ENCODE results near the gene CNTN3.

Gene CNTN3

DNA sequence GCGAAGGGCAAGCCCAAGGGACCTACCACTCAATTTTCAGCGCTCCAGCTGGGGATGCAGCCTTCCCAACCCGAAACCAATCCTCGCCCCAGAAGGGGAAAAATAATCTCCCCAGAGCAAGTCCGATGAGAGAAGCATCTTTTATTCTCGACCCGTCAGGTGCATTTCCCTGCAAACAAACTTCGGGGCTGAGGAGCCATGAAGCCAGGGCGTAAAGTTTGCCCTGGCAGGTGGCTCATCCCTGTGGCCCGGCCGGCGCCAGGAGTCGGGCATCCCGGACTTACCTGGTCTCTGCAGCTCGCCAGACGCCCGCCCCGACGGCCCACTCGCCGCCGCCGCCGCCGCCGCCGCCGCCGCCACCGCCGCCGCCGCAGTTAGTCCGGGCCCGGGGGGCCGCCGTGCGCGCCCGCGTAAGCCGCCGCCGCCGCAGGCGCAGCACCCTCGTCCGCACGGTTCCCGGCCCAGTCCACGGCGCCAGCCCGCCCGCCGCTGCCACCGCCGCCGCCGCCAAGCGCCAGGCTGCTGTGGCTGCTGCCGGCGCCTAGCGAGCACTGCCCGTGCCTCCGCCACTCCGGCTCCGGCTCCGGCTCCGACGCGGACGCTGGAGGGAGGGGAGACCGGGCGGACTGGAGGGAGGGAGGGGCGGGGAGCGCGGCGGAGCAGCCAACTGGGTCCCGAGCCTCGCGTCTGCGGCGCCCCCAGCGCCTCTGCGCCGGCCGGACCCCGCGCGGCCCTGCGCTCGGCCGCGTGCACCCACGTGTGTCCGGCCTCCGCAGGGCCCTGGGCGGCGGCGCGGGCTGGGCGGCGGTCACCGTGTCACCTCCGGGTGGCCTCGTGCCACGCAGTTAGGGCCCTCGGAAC is at the start of gene CNTN3:
Gene CNTN3, minus strand, starts transcription at position 553 of the 861 bp plus-strand sequence. CDS start 93,547 bp downstream, outside the sequence.
- Histone ChIP-seq H3K9me3 (ENCODE audit: low read length) (no peaks in the 10 kb centered on the region), H2AFZ (ENCODE audit: low read depth, low read length) (peak within 1 kb of the TSS; percentile 92), H3K36me3 (ENCODE audit: insufficient read depth, low read length) (no peaks in the 10 kb centered on the region), H3K4me1 (ENCODE audit: insufficient read depth, low read length) (peaks cover 17% of the 10 kb centered on the region), H3K4me3 (ENCODE audit: low read length) (peak within 1 kb of the TSS; percentile 61), H3K27me3 (ENCODE audit: insufficient read depth, low read length) (no peaks in the 10 kb centered on the region)

GRCh38 chr3:74663178-74663577 is 48.7 kb upstream of the CNTN3 start:
- no peaks in the 10 kb centered on the region for H3K4me1 ChIP-seq (ENCODE audit: insufficient read depth, low read length)
- H3K27me3 ChIP-seq (ENCODE audit: insufficient read depth, low read length), result no peaks in the 10 kb centered on the region
- H3K36me3 ChIP-seq (ENCODE audit: insufficient read depth, low read length), result no peaks in the 10 kb centered on the region
- no peak overlapping the region for H2AFZ ChIP-seq (ENCODE audit: low read depth, low read length)
- no peaks in the 10 kb centered on the region for H3K9me3 ChIP-seq (ENCODE audit: low read length)
- no peak overlapping the region for H3K4me3 ChIP-seq (ENCODE audit: low read length)

DNA sequence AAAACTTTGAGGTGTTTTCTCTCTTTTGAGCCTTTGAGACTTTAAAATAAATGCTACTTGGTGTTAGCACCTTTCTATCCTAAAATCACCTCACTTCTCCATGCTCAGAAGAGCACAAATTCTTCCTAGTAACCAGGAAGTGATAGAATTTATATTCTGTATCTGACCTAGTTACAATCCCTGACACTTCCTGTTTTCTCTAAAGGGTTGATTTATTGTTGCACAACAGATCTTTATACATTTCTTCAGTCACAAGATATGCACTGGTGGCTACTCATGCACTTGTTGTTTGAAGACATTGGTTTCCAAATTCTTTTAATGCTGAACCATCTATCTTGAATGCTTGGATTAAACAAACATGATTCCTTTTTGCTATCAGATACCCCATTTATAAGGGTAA is 47.2 kb upstream of the CNTN3 start:
- no peaks in the 10 kb centered on the region for H3K9me3 ChIP-seq (ENCODE audit: low read length)
- H3K4me3 ChIP-seq (ENCODE audit: low read length), result no peak overlapping the region
- no peaks in the 10 kb centered on the region for H3K36me3 ChIP-seq (ENCODE audit: insufficient read depth, low read length)
- H3K4me1 ChIP-seq (ENCODE audit: insufficient read depth, low read length), result no peaks in the 10 kb centered on the region
- H2AFZ ChIP-seq (ENCODE audit: low read depth, low read length), result peak overlapping the region; percentile 26
- no peaks in the 10 kb centered on the region for H3K27me3 ChIP-seq (ENCODE audit: insufficient read depth, low read length)

GRCh38 chr3:74651885-74652284 is 37.4 kb upstream of the CNTN3 start:
- H3K36me3 ChIP-seq (ENCODE audit: insufficient read depth, low read length), result no peaks in the 10 kb centered on the region
- H3K9me3 ChIP-seq (ENCODE audit: low read length), result no peaks in the 10 kb centered on the region

DNA sequence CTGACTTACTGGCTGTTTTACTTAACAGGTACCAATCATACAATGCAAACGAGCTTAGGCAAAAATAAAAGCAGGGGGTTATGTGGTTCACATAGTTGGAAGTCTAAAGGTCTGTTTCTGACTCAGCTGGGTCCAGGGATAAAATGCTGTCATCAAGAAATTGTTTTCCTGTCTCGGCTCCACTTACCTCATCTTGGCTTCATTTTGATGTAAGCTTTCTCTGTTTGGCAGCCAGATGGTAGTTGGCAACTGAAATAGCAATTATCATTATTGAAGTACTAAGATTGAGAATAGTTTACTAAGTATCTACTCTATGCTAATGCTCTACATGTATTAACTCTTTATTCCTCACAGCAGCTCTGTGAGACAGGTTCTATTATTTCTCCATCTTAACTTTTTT is 36.8 kb upstream of the CNTN3 start:
- no peak overlapping the region for H3K4me3 ChIP-seq (ENCODE audit: low read length)
- no peaks in the 10 kb centered on the region for H3K4me1 ChIP-seq (ENCODE audit: insufficient read depth, low read length)
- no peaks in the 10 kb centered on the region for H3K36me3 ChIP-seq (ENCODE audit: insufficient read depth, low read length)
- no peaks in the 10 kb centered on the region for H3K27me3 ChIP-seq (ENCODE audit: insufficient read depth, low read length)
- no peaks in the 10 kb centered on the region for H3K9me3 ChIP-seq (ENCODE audit: low read length)
- no peak overlapping the region for H2AFZ ChIP-seq (ENCODE audit: low read depth, low read length)

More at GRCh38 chr3:74651885-74652284, 37.4 kb upstream of the CNTN3 start:
- H3K4me3 ChIP-seq (ENCODE audit: low read length), result no peak overlapping the region
- H3K4me1 ChIP-seq (ENCODE audit: insufficient read depth, low read length), result no peaks in the 10 kb centered on the region
- no peak overlapping the region for H2AFZ ChIP-seq (ENCODE audit: low read depth, low read length)
- H3K27me3 ChIP-seq (ENCODE audit: insufficient read depth, low read length), result no peaks in the 10 kb centered on the region

DNA sequence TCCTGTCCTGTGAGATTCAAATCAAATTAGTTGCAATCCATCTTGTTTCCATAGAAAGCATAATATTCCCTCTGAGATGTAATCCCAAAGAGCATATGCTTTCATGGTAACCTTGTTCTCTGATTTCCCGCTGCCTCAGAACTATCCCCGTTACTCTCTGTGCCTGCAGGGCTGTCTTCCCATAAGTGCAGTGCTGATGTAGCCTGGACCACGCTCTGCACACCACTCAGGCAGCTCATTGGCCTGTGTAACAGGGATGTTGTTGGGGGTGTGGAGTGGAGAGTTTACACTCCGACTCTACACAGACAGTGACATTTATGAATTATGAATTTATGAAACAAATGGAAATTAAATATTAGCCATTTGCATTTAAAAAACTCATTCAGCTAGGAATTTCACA is 33.6 kb upstream of the CNTN3 start:
- no peaks in the 10 kb centered on the region for H3K9me3 ChIP-seq (ENCODE audit: low read length)
- H3K27me3 ChIP-seq (ENCODE audit: insufficient read depth, low read length), result no peaks in the 10 kb centered on the region
- no peaks in the 10 kb centered on the region for H3K4me1 ChIP-seq (ENCODE audit: insufficient read depth, low read length)
- H2AFZ ChIP-seq (ENCODE audit: low read depth, low read length), result no peak overlapping the region
- H3K4me3 ChIP-seq (ENCODE audit: low read length), result no peak overlapping the region
- no peaks in the 10 kb centered on the region for H3K36me3 ChIP-seq (ENCODE audit: insufficient read depth, low read length)

DNA sequence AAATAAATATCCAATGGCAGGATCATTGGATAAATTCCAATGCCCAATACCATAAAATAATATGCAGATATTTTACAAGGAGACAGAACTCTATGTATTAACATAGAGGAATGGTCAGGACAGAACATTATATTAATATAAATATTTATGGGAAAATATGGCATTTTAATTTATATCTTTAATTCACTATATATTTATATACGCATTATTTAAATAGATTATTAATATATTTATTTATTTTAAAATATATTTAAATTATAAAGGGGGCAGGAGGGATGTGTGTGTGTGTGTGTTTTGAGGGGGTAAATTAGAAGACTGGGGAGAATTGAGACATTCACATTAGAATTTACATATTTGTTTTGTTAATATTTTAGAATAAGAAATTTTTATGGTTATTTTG is 31.6 kb upstream of the CNTN3 start:
- Histone ChIP-seq H3K36me3 (ENCODE audit: insufficient read depth, low read length) (no peaks in the 10 kb centered on the region), H3K4me1 (ENCODE audit: insufficient read depth, low read length) (no peaks in the 10 kb centered on the region), H3K27me3 (ENCODE audit: insufficient read depth, low read length) (no peaks in the 10 kb centered on the region), H2AFZ (ENCODE audit: low read depth, low read length) (no peak overlapping the region), H3K9me3 (ENCODE audit: low read length) (no peaks in the 10 kb centered on the region), H3K4me3 (ENCODE audit: low read length) (no peak overlapping the region)

GRCh38 chr3:74643636-74644035 is 29.2 kb upstream of the CNTN3 start:
- Histone ChIP-seq H3K27me3 (ENCODE audit: insufficient read depth, low read length) (no peaks in the 10 kb centered on the region), H3K4me3 (ENCODE audit: low read length) (no peak overlapping the region), H3K36me3 (ENCODE audit: insufficient read depth, low read length) (no peaks in the 10 kb centered on the region), H2AFZ (ENCODE audit: low read depth, low read length) (peak overlapping the region; percentile 43), H3K9me3 (ENCODE audit: low read length) (no peaks in the 10 kb centered on the region), H3K4me1 (ENCODE audit: insufficient read depth, low read length) (no peaks in the 10 kb centered on the region)

GRCh38 chr3:74642876-74643275 is 28.4 kb upstream of the CNTN3 start:
- Histone ChIP-seq H3K36me3 (ENCODE audit: insufficient read depth, low read length) (no peaks in the 10 kb centered on the region), H3K27me3 (ENCODE audit: insufficient read depth, low read length) (no peaks in the 10 kb centered on the region)

DNA sequence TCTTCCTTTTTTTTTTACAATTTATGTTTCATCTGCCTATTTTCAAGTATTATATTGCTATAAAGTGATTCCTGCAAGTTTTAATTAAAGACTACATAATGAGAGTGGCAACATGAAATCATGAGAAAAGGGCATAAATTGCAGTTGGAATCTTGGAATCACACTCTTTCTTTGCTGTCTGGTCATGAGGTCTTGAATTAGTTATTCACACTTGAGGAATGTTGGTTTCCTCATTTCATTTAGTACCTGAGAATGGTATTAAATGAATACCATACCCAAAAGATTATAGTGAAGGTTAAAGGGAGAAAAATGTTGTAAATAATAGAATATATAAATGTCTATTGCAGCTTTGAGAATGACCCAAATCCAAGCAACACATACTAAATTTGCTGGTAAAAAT is 25.8 kb upstream of the CNTN3 start:
- H3K4me1 ChIP-seq (ENCODE audit: insufficient read depth, low read length), result no peaks in the 10 kb centered on the region
- no peaks in the 10 kb centered on the region for H3K9me3 ChIP-seq (ENCODE audit: low read length)
- no peak overlapping the region for H2AFZ ChIP-seq (ENCODE audit: low read depth, low read length)
- H3K4me3 ChIP-seq (ENCODE audit: low read length), result no peak overlapping the region
- H3K27me3 ChIP-seq (ENCODE audit: insufficient read depth, low read length), result no peaks in the 10 kb centered on the region
- H3K36me3 ChIP-seq (ENCODE audit: insufficient read depth, low read length), result no peaks in the 10 kb centered on the region

More at GRCh38 chr3:74642876-74643275, 28.4 kb upstream of the CNTN3 start:
- H3K4me3 ChIP-seq (ENCODE audit: low read length), result no peak overlapping the region
- H3K4me1 ChIP-seq (ENCODE audit: insufficient read depth, low read length), result no peaks in the 10 kb centered on the region
- H2AFZ ChIP-seq (ENCODE audit: low read depth, low read length), result no peak overlapping the region
- H3K9me3 ChIP-seq (ENCODE audit: low read length), result no peaks in the 10 kb centered on the region

DNA sequence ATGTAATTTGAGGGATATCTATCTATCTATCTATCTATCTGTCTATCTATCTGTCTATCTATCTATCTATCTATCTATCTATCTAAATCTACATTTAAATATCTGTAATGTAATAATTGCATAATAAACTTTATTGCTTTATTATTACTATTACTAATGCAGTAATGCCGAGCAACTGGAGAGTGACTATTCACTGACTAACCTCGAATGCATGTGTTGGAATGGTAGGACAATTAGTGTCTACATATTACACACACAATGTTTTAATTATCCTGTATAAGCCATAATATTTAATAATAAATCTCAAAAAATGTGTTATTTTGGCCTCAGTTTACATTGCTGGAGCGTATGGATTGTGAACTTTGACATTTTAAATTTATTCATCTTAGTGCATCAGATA is 25.2 kb upstream of the CNTN3 start:
- H3K27me3 ChIP-seq (ENCODE audit: insufficient read depth, low read length), result no peaks in the 10 kb centered on the region
- H3K9me3 ChIP-seq (ENCODE audit: low read length), result no peaks in the 10 kb centered on the region
- no peak overlapping the region for H2AFZ ChIP-seq (ENCODE audit: low read depth, low read length)
- H3K36me3 ChIP-seq (ENCODE audit: insufficient read depth, low read length), result no peaks in the 10 kb centered on the region
- no peaks in the 10 kb centered on the region for H3K4me1 ChIP-seq (ENCODE audit: insufficient read depth, low read length)
- H3K4me3 ChIP-seq (ENCODE audit: low read length), result no peak overlapping the region

DNA sequence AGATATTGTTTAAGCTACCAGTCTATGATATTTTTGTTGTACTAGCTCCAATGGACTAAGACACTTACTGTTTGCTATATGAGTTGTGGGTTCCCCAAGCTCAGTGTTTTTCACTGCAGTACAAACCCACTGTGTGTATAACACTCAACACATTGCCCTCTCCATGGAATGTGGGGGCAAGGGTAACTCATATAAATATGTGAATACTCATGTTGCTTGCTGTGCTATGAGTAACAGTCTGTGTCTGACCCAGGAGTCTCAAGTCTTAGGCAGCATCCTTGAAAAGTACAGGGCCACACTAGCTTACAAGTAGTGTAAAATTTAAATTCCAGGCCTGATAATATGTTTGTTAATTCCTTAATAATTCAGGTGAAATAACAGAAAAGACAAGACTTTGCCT is 22.5 kb upstream of the CNTN3 start:
- H3K9me3 ChIP-seq (ENCODE audit: low read length), result no peaks in the 10 kb centered on the region
- H2AFZ ChIP-seq (ENCODE audit: low read depth, low read length), result no peak overlapping the region
- no peaks in the 10 kb centered on the region for H3K36me3 ChIP-seq (ENCODE audit: insufficient read depth, low read length)
- H3K4me1 ChIP-seq (ENCODE audit: insufficient read depth, low read length), result no peaks in the 10 kb centered on the region
- H3K27me3 ChIP-seq (ENCODE audit: insufficient read depth, low read length), result no peaks in the 10 kb centered on the region
- H3K4me3 ChIP-seq (ENCODE audit: low read length), result no peak overlapping the region

GRCh38 chr3:74633021-74633420 is 18.6 kb upstream of the CNTN3 start:
- H3K4me3 ChIP-seq (ENCODE audit: low read length), result no peak overlapping the region
- no peak overlapping the region for H2AFZ ChIP-seq (ENCODE audit: low read depth, low read length)
- no peaks in the 10 kb centered on the region for H3K4me1 ChIP-seq (ENCODE audit: insufficient read depth, low read length)
- H3K36me3 ChIP-seq (ENCODE audit: insufficient read depth, low read length), result no peaks in the 10 kb centered on the region
- H3K9me3 ChIP-seq (ENCODE audit: low read length), result no peaks in the 10 kb centered on the region
- no peaks in the 10 kb centered on the region for H3K27me3 ChIP-seq (ENCODE audit: insufficient read depth, low read length)
